HG03469 (cell line): Measurements from ENCODE around the gene MXRA7.
"Not testable (repeated sequence)": the region's sequence is repeated elsewhere in the genome, so short reads cannot be mapped to it uniquely, and the experiment has no call there.

Experiments
- ATAC-seq: cut with Tn5 transposase; IDR thresholded peaks from one replicate; pipeline ENCODE4 v1.9.1; 2021; ENCODE audit warnings: mild to moderate bottlenecking, moderate library complexity, moderate number of reproducible peaks; ENCODE audit not compliant: unreplicated experiment

The MXRA7 gene

GRCh38 chr17:76657505-76658241 lies 53.1 kb downstream of the MXRA7 start:
- ATAC-seq, result no peak

DNA sequence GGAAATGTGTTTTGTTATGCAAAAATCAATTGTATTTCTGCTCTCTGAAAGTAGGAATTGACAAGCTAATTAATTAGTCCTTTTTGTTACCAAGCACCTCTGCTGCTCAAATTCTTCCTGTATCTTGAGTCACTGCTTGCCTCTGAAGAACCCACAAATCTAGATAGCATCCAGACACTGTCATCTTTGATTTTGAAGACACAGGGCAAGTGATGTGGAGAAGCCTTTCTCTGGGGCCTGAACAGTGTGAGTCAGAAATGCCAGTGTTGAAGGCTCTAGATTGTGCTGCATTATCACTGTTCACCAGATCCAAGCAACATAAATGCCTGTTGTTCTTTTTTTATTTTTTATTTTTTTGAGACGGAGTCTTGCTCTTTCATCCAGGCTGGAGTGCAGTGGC lies 56.4 kb downstream of the MXRA7 start:
- ATAC-seq, result no peak

GRCh38 chr17:76650504-76650903 lies 60.3 kb downstream of the MXRA7 start:
- ATAC-seq, result no peak

- ATAC-seq, result no peak
Observed at GRCh38 chr17:76646712-76647111, 64.1 kb downstream of the MXRA7 start.

- no peak for ATAC-seq
Observed at GRCh38 chr17:76645481-76645880, 65.3 kb downstream of the MXRA7 start.

DNA sequence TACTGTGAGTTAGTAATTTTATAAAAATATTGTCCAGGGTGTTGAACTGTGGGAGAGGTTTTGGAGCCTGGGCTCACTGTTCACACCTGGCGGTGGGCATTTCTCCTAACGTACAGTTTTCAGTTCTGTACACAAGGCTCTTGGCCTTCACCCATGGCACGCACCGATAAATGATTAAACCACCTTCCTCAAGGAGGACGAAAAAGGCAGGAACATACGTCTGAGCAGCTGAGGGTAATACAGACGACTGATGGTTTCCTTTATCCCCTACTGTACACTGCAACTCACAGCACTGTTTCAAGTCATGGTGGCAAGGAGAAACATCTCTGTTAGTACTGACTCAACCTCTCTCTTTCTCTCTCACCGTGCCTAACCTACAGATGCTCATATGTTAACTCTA lies 65.8 kb downstream of the MXRA7 start:
- no peak for ATAC-seq

GRCh38 chr17:76643553-76644148 lies 67.1 kb downstream of the MXRA7 start, which contains the start of gene ST6GALNAC1:
ST6GALNAC1 (minus strand) TSS chr17:76643757; CDS start chr17:76643638, 119 bp downstream.
- no peak for ATAC-seq

GRCh38 chr17:76642994-76643393 lies 67.8 kb downstream of the MXRA7 start:
- ATAC-seq, result no peak

DNA sequence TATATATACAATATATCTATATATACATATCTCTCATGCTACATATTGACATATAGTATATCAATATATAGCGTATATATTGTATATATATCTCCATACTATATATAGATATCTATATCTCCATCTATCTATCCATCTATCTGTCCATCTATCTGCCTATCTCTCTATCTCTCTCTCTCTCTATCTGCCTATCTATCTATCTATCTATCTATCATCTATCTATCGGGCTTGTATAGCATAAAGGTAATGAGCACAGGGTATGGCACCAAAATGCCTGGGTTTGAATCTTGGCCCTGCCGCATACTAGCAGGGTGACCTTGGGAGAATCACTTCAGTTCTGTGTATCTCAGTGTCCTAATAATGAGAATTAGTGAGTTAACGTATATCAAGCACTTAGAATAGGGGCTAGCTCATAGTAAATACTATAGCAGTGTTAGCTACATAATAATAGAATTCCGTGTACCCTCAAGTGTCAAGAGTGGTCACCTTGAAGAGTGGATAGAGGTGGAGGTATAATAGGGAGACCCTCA lies 68.7 kb downstream of the MXRA7 start:
- ATAC-seq, result no peak

DNA sequence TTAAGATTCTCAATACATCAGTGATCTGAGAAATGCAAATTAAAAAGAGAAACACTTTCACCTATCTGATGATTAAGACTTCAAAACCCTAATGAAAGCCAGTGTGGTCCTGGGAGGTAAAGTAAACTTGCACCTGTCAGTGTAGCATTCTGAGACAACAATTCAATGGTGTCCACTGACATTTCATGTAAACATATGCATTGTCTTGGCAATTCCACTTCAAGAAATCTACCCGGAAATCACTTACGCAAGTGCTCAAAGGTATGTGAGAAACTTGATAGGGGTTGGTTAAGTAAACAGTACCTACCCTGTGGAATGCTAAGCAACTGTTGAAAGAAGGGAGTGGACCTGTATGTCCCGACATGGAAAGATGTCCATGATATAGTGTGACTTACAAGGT lies 69.3 kb downstream of the MXRA7 start:
- ATAC-seq, result no peak

DNA sequence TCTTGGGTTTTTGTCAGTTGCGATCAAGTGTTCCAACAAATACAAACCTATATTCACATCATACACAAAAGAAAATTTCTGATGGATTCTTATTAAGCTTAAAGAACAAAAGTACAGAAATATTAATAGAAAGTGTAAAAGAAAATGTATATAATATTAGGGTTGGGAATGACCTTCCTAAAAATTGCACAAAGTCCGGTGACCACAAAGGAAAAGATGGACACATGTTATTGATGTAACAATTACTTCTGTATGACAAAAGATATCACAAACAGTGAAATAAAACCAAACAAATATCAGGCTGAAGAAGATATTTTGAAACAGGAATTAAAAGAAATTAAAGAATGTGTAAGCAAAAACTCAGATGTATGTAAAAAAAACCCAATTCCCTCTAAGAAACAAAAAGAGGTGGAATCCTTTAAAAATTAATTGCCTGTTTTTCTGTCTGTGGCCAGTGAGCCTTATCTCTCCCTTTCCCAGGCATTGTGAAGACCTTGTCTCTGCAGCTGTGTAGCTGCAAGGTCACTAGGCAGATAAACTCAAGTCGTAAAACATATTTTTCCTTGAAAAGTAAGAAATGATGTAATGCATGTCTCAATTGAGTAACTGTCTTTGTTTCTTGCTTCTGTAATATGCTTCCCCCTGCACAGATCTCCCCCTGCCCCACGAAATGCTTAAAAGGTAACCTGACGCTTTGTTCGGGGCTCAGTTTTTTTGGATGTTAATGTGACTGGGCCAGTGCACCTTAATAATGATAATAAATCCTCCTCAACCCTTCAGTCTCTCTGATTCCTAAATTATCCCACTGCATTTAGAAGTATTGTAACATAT lies 70.0 kb downstream of the MXRA7 start:
- no peak for ATAC-seq

GRCh38 chr17:76638263-76638662 lies 72.5 kb downstream of the MXRA7 start:
- no peak for ATAC-seq

- ATAC-seq, result not testable (repeated sequence)
Observed at GRCh38 chr17:76636486-76637206, 74.1 kb downstream of the MXRA7 start.

DNA sequence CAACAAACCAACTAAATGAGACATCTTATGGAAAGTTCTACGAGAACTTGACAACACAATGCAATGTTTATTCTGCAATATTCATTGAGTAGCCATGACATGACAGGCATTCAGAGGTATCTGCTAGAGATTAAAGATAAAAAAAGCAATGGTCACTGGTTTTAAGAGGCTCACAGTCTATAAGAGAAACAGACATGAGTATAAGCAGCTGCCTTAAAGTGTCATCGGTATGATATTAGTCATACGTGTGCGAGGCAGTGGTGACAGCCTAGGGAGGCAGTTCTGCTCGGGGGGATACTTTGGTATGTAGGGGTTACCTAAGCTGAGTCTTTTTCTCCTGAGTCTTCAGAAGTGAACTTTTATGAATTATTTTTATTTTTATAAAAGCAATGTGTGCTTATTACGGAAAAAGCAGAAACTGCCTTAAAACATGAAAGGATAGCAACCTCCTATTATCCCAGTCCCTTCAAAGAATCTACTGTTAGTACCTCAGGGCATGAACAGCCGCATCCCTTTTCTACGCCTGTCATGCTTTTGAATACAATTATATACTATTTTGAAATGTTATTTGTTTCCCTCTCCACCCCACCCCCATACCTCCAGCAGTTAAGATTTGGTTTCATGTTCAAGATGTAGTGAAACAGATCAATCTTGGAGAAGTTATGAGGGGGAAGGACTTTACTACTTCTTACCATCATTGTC lies 75.0 kb downstream of the MXRA7 start:
- no peak for ATAC-seq

DNA sequence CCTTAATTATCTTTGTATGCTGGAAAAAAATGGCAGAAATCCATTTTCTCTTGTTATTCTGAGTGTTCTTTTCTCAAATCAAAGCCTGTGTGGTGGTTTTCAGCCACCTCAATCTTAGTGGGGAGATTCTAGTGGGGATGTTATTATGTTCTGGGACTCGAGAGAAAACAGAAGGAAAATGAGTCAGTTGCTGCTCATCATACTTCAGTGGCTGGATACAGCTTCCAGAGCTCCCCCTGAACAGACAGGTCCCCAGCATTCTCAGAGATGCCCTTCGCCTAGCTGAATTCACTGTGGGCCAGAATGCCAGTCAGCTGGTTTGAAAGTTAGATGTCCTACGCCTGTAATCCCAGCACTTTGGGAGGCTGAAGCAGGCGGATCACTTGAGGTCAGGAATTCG lies 75.7 kb downstream of the MXRA7 start:
- no peak for ATAC-seq

- no peak for ATAC-seq
Observed at GRCh38 chr17:76633628-76634328, 77.0 kb downstream of the MXRA7 start.

GRCh38 chr17:76631821-76632565 lies 78.8 kb downstream of the MXRA7 start:
- ATAC-seq, result no peak

GRCh38 chr17:76630151-76630550 lies 80.6 kb downstream of the MXRA7 start:
- no peak for ATAC-seq
